Activated gamma-delta T cell treated with anti-CD3 and anti-CD28 coated beads, Interleukin-2, amount 50 U/mL, for 16 hours (primary cell): ENCODE data around the gene CCSAP.
"Not testable (repeated sequence)": the region's sequence is repeated elsewhere in the genome, so short reads cannot be mapped to it uniquely, and the experiment has no call there.

Experiments
- DNase-seq: peaks from one replicate; pipeline ENCODE4 v3.0.0-alpha.2; 2020; ENCODE audit warnings: low read depth

Gene CCSAP

DNA sequence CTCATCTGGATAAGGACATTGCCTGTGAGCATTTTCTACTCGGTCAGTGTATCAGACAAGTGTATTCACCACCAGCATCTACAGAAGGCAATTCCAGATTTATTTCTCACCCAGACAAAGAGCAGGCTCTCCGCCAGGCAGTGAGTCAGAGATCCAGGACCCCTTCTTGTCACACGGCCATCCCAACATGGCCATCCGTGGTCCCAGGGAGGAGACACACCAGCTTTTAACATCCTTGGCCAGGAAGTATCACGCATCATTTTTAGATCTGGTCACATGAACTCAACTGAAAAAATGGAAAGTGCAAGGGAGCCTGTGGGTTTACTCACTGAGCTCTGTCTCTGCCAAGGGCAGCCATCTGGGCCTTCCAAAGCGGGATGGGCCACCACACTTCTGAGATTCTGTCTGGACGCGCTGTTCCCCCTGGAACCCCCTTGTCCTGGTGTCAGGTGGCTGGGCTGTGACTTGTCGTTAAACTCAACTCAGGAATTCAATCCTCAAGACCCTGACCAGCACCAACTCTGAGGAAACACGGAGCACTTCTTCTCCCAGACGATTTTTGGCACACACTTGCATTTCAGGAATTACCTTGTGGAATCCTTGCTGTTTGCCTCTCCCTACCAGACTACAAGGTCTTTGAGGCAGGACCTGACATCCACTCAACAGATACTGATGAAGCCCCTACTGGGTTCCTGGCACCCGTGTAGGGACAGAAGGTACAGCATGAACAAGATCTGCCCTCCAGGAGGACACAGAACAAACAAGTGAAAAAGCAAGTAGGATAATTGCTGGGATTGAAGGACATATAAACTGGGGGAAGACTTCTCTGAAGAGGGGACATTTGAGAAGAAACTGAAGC is 21.6 kb upstream of the CCSAP start:
- no peak for DNase-seq

DNA sequence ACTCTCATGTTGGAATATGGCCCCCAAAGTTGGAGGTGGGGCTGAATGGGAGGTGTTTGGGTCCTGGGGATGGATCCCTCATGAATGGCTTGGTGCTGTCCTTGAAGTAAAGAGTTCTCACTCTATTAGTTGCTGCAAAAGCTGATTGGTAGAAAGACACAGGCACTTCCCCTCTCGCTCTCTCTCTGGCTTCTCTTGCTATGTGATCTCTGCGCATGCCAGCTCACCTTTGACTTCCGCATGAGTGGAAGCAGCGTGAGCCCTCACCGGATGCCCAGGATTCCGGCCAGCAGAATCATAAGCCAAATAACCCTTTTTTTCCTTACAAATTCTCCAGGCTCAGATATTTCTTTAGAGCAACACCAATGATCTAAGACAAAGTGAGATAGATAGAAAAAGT is 20.9 kb upstream of the CCSAP start:
- DNase-seq: no peak

- no peak for DNase-seq
Measured at GRCh38 chr1:229360420-229360819, 17.6 kb upstream of the CCSAP start.

DNA sequence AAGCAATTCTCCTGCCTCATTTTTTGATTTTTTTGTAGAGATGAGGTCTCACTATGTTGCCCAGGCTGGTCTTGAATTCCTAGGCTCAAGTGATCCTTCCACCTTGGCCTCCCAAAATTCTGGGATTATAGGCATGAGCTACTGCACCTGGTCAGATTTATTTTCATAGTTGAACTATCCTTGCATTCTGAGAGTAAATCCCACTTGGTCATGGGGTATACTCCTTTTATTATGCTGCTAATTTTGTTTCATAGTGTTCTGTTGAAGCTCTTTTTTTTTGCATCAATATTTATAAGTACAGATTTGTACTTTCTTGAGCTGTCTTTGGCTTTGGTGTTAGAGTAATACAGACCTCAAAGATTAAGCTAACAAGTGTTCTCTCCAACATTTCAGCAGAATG is 12.8 kb upstream of the CCSAP start:
- no peak for DNase-seq

DNA sequence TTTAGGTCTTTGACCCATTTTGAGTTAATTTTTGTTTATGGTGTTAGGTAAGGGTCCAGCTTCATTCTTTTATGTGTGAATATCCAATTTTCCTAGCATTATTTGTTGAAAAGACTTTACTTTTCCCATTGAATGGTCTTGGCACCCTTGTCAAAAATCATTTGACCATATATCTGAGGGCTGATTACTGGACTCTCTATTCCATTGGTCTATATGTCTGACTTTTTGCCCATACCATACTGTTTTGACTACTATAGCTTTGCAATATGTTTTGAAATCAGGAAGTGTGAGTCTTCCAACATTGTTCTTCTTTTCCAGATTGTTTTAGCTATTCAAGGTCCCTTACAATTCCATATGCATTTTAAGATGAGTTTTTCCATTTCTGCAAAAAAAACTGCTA is 11.4 kb upstream of the CCSAP start:
- DNase-seq: no peak

DNA sequence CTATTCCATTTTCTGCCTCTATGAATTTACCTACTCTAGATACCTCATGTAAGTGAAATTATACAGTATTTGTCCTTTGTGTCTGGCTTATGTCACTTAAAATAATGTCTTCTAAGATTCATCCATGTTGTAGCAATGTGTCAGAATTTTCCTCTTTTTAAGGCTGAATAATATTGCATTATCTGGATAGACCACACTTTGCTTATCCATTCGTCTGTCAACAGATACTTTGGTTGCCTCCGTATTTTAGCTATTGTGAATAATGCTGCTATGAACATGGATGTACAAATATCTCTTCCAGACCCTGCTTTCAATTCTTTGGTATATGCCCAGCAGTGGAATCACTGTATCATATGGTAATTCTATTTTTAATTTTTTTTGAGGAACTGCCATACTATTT is 10.1 kb upstream of the CCSAP start:
- no peak for DNase-seq

- DNase-seq: no peak
Measured at GRCh38 chr1:229349463-229350385, 6.9 kb upstream of the CCSAP start.

DNA sequence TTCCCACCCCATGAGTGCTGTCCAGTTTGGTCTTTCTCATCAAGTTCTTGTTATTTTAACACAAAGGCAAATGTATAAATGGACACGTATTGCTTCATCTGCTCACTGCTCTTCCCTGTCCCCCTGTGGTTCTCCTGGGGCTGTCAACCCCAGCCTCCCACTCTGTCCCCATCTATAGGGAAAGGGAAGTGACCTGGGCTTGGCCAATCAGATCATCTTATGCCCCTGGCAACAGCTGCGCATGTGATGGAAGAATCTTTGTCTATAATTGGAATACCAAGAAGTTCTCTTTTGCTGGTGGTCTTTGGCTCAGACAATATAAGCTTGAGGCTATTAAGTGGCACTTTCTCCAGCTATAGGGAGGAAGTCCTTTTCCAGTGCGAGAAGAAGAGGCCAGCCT is 4.7 kb upstream of the CCSAP start:
- DNase-seq: no peak

- no peak for DNase-seq
Measured at GRCh38 chr1:229344937-229345684, 2.3 kb upstream of the CCSAP start.

DNA sequence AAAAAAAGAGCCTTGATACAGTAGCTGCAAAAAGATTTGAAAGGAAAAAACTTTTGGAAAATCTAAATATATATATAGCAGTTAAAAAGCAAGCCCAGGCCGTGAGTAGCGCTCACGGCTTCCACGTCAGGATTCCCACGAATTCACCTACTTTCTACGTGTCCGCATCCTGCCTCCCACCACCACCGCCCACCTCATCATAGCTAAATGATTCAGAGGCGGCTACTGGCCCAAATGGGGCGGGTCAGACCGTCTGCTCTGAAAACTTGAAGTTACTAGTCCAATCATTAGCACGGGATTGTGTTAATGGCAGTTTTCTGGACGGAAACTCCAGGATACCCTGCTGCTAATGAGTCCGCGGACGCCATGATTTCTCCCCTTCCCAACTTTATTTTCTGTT is 1.3 kb upstream of the CCSAP start:
- no peak for DNase-seq

- no peak for DNase-seq
Measured at GRCh38 chr1:229341774-229342655, 832 bp downstream of the CCSAP start.

- DNase-seq: no peak
Measured at GRCh38 chr1:229340496-229340895, 2.4 kb downstream of the CCSAP start.

- DNase-seq: no peak
Measured at GRCh38 chr1:229339520-229339919, 3.3 kb downstream of the CCSAP start.

GRCh38 chr1:229339086-229339485 is 3.8 kb downstream of the CCSAP start:
- DNase-seq: no peak

GRCh38 chr1:229336345-229336744 is 6.5 kb downstream of the CCSAP start:
- DNase-seq: no peak

DNA sequence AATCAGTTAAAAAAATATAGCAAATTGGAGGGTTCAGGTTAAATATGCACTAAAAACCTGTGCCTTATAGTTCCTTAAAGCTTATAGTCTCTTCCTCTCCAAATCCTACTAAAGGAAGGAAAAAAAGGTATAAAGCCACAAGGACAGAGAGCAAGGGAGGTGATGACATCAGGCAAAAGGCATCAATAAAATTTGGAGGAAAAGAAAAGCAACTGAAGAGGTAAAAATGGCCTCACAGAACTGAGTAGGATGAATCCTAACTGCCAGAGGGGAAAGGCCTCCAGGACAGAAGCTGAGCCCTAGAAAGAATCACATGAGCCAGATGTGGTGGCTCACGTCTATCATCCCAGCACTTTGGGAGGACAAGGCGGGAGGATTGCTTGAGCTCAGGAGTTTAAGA is 8.1 kb downstream of the CCSAP start:
- DNase-seq: no peak

- DNase-seq: no peak
Measured at GRCh38 chr1:229334269-229334668, 8.6 kb downstream of the CCSAP start.

GRCh38 chr1:229328598-229329362 is 14.1 kb downstream of the CCSAP start:
- no peak for DNase-seq

GRCh38 chr1:229327765-229328164 is 15.1 kb downstream of the CCSAP start:
- not testable (repeated sequence) for DNase-seq

DNA sequence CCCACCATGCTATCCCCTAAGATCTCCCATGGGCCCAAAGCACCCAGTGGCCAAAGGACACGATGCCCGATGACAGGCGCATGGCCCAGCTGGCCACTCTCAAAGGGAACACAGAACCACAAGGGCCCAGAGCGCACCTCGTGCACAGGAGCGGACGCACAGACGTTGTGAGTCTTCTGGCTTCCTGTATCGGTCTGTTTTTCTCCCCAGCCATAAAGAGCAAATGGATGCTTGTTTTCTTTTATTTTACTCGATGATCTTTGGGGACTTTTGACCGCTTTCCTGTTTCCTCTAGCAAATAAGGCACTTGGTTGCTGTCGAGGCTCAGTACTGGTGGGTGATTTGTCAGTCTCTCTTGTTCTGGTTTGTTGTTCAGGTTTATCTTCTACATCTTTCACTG is 16.2 kb downstream of the CCSAP start:
- no peak for DNase-seq
